NCI-H446 treated with DMSO at 0.1 percent for 48 hours (cell line): Measurements from ENCODE around the gene DDX1.
"Not testable (repeated sequence)": the region's sequence is repeated elsewhere in the genome, so short reads cannot be mapped to it uniquely, and the experiment has no call there.

Experiments used
- DNase-seq: peaks from one replicate; lab custom pipeline; 2025; lab: John Stamatoyannopoulos, UW

The DDX1 gene

GRCh38 chr2:15616850-15617777, 25.4 kb downstream of the DDX1 start:
- no peak for DNase-seq

- no peak for DNase-seq
Observed at GRCh38 chr2:15617778-15618448, 26.2 kb downstream of the DDX1 start.

GRCh38 chr2:15618449-15618855, 26.8 kb downstream of the DDX1 start:
- DNase-seq = no peak

- no peak for DNase-seq
Observed at GRCh38 chr2:15619076-15619475, 27.4 kb downstream of the DDX1 start.

- DNase-seq = no peak
Observed at GRCh38 chr2:15619510-15619909, 27.8 kb downstream of the DDX1 start.

- no peak for DNase-seq
Observed at GRCh38 chr2:15619938-15620337, 28.3 kb downstream of the DDX1 start.

- DNase-seq = no peak
Observed at GRCh38 chr2:15620340-15620739, 28.7 kb downstream of the DDX1 start.

- DNase-seq = no peak
Observed at GRCh38 chr2:15620857-15621471, 29.3 kb downstream of the DDX1 start.

- DNase-seq = not testable (repeated sequence)
Observed at GRCh38 chr2:15621472-15621870, 29.8 kb downstream of the DDX1 start.

- DNase-seq = no peak
Observed at GRCh38 chr2:15622214-15622613, 30.5 kb downstream of the DDX1 start.

- DNase-seq = no peak
Observed at GRCh38 chr2:15622614-15623480, 31.2 kb downstream of the DDX1 start.

GRCh38 chr2:15623481-15623796, 31.8 kb downstream of the DDX1 start:
- no peak for DNase-seq

- no peak for DNase-seq
Observed at GRCh38 chr2:15623898-15624541, 32.4 kb downstream of the DDX1 start.

GRCh38 chr2:15624903-15625302, 33.2 kb downstream of the DDX1 start:
- DNase-seq = no peak

GRCh38 chr2:15625344-15626036, 33.8 kb downstream of the DDX1 start:
- no peak for DNase-seq

- DNase-seq = no peak
Observed at GRCh38 chr2:15626126-15626525, 34.5 kb downstream of the DDX1 start.

- DNase-seq = no peak
Observed at GRCh38 chr2:15626967-15627366, 35.3 kb downstream of the DDX1 start.

GRCh38 chr2:15627817-15628684, 36.4 kb downstream of the DDX1 start:
- DNase-seq = no peak

- DNase-seq = no peak
Observed at GRCh38 chr2:15628899-15629855, 37.5 kb downstream of the DDX1 start.
